ENCODE results near the gene UCP3.

Gene UCP3

GRCh38 chr11:74018331-74019005 lies 9.6 kb upstream of the UCP3 start:
- DNase-seq, result peak; percentile 80 to 83 (median 81)

- DNase-seq, result no peak
These were observed 8.7 kb upstream of the UCP3 start for GRCh38 chr11:74017631-74018030.

GRCh38 chr11:74015919-74016684 lies 7.2 kb upstream of the UCP3 start:
- DNase-seq, result no peak

- DNase-seq, result peak in 1 of 3 donors; percentile 25
These were observed 6.0 kb upstream of the UCP3 start for GRCh38 chr11:74014880-74015279.

GRCh38 chr11:74013141-74013540 lies 4.3 kb upstream of the UCP3 start:
- no peak for DNase-seq

GRCh38 chr11:74012074-74012809 lies 3.4 kb upstream of the UCP3 start:
- DNase-seq, result no peak

- peak in 1 of 3 donors; percentile 28 for DNase-seq
These were observed 2.6 kb upstream of the UCP3 start for GRCh38 chr11:74011360-74012073.

- no peak for DNase-seq
These were observed 1.7 kb upstream of the UCP3 start for GRCh38 chr11:74010306-74011300.

- DNase-seq, result no peak
These were observed 905 bp upstream of the UCP3 start for GRCh38 chr11:74009675-74010305.

- DNase-seq, result no peak
These were observed 304 bp upstream of the UCP3 start for GRCh38 chr11:74009230-74009547.

- DNase-seq, result no peak
These were observed 1.1 kb downstream of the UCP3 start for GRCh38 chr11:74007691-74008372.

GRCh38 chr11:74006743-74007304 lies 2.1 kb downstream of the UCP3 start:
- DNase-seq, result no peak

GRCh38 chr11:74005721-74006517 lies 3.0 kb downstream of the UCP3 start:
- no peak for DNase-seq

GRCh38 chr11:74004759-74005615 lies 3.9 kb downstream of the UCP3 start:
- DNase-seq, result no peak

GRCh38 chr11:74004046-74004695 lies 4.7 kb downstream of the UCP3 start:
- DNase-seq, result no peak

GRCh38 chr11:74002832-74003231 lies 6.1 kb downstream of the UCP3 start:
- DNase-seq, result no peak

- DNase-seq, result no peak
These were observed 7.0 kb downstream of the UCP3 start for GRCh38 chr11:74001822-74002286.
